Measurements from ENCODE around the gene PTPN3. TPM values are rescaled to one million over a fixed set of nuclear protein-coding genes. Genes with fewer than 3 reads are reported as not detected.
A peak's percentile ranks its signal among the peaks of the same experiment; 100 is the strongest.

The PTPN3 gene
- total RNA-seq, 2 donors from 2014 or later: 2.7 to 4.6 TPM

- Mint-ChIP-seq H3K4me1 (no peaks in the 10 kb centered on the region), H3K4me3 (no peak overlapping the region), H3K27ac (no peak overlapping the region), H3K36me3 (ENCODE audit: low read depth) (no peaks in the 10 kb centered on the region), H3K9me3 (no peaks in the 10 kb centered on the region), H3K27me3 (ENCODE audit: insufficient read depth) (no peaks in the 10 kb centered on the region)
- no peak for DNase-seq
- Histone ChIP-seq H3K9me3 (ENCODE audit: control insufficient read depth, low read length) (no peaks in the 10 kb centered on the region), H3K9ac (ENCODE audit: extremely low read depth, low read length, poor library complexity, severe bottlenecking) (no peak overlapping the region), H3K4me3 (ENCODE audit: low read length) (no peak overlapping the region), H3K36me3 (ENCODE audit: control insufficient read depth, insufficient read depth, low read length) (no peaks in the 10 kb centered on the region), H3K27ac (ENCODE audit: low read depth, low read length) (no peak overlapping the region), H3K4me1 (ENCODE audit: control insufficient read depth, insufficient read depth, low read length) (no peaks in the 10 kb centered on the region), H3K27me3 (ENCODE audit: control insufficient read depth, insufficient read depth, low read length, poor library complexity, severe bottlenecking) (no peaks in the 10 kb centered on the region)
- no peak for TF ChIP-seq CTCF (conservative IDR thresholded peaks at IDR 0.05)
- 75 to 93% methylated on average over 3 to 4 of the region's 4 CpGs for WGBS, 2 experiments (ENCODE audit: insufficient coverage in 1 of 2, insufficient read length in 1 of 2)
Observed at GRCh38 chr9:109401990-109402318, 96.2 kb downstream of the PTPN3 start.

GRCh38 chr9:109401169-109401989 lies 96.7 kb downstream of the PTPN3 start:
- no peaks in the 10 kb centered on the region for H3K36me3 Mint-ChIP-seq (ENCODE audit: low read depth)
- no peak overlapping the region for H3K9ac ChIP-seq (ENCODE audit: extremely low read depth, low read length, poor library complexity, severe bottlenecking)
- peak; percentile 94 for DNase-seq
- H3K36me3 ChIP-seq (ENCODE audit: control insufficient read depth, insufficient read depth, low read length): no peaks in the 10 kb centered on the region
- H3K27me3 ChIP-seq (ENCODE audit: control insufficient read depth, insufficient read depth, low read length, poor library complexity, severe bottlenecking): no peaks in the 10 kb centered on the region
- peak; percentile 99 for TF ChIP-seq CTCF (conservative IDR thresholded peaks at IDR 0.05)
- H3K9me3 Mint-ChIP-seq: no peaks in the 10 kb centered on the region
- WGBS, 2 experiments (ENCODE audit: insufficient coverage in 1 of 2, insufficient read length in 1 of 2): 46 to 59% methylated on average over 10 to 13 of the region's 13 CpGs
- H3K9me3 ChIP-seq (ENCODE audit: control insufficient read depth, low read length): no peaks in the 10 kb centered on the region
- H3K4me1 Mint-ChIP-seq: no peaks in the 10 kb centered on the region
- no peak overlapping the region for H3K27ac ChIP-seq (ENCODE audit: low read depth, low read length)
- H3K4me3 ChIP-seq (ENCODE audit: low read length): no peak overlapping the region
- H3K4me1 ChIP-seq (ENCODE audit: control insufficient read depth, insufficient read depth, low read length): no peaks in the 10 kb centered on the region
- no peaks in the 10 kb centered on the region for H3K27me3 Mint-ChIP-seq (ENCODE audit: insufficient read depth)
- H3K4me3 Mint-ChIP-seq: no peak overlapping the region
- H3K27ac Mint-ChIP-seq: no peak overlapping the region

GRCh38 chr9:109399258-109399767 lies 98.8 kb downstream of the PTPN3 start:
- Histone ChIP-seq H3K4me1 (ENCODE audit: control insufficient read depth, insufficient read depth, low read length) (no peaks in the 10 kb centered on the region), H3K27me3 (ENCODE audit: control insufficient read depth, insufficient read depth, low read length, poor library complexity, severe bottlenecking) (no peaks in the 10 kb centered on the region), H3K36me3 (ENCODE audit: control insufficient read depth, insufficient read depth, low read length) (no peaks in the 10 kb centered on the region), H3K27ac (ENCODE audit: low read depth, low read length) (no peak overlapping the region), H3K4me3 (ENCODE audit: low read length) (no peak overlapping the region), H3K9me3 (ENCODE audit: control insufficient read depth, low read length) (no peaks in the 10 kb centered on the region), H3K9ac (ENCODE audit: extremely low read depth, low read length, poor library complexity, severe bottlenecking) (no peak overlapping the region)
- no peak for TF ChIP-seq CTCF (conservative IDR thresholded peaks at IDR 0.05)
- Mint-ChIP-seq H3K36me3 (ENCODE audit: low read depth) (no peaks in the 10 kb centered on the region), H3K27me3 (ENCODE audit: insufficient read depth) (no peaks in the 10 kb centered on the region), H3K4me3 (no peak overlapping the region), H3K4me1 (no peaks in the 10 kb centered on the region), H3K27ac (no peak overlapping the region), H3K9me3 (no peaks in the 10 kb centered on the region)
- WGBS, 2 experiments (ENCODE audit: insufficient coverage in 1 of 2, insufficient read length in 1 of 2): 93% methylated on average over 3 to 6 of the region's 6 CpGs
- peak; percentile 24 for DNase-seq

Data from endodermal cell (in vitro differentiated cells).